ENCODE results near the gene WDR81.

- TF ChIP-seq REST (IDR thresholded peaks at IDR 0.05; ENCODE audit: insufficient replicate concordance, low read depth), result no peak
- no peak for TF ChIP-seq CTCF (IDR thresholded peaks at IDR 0.05; ENCODE audit: insufficient read depth, low read length)
- no peak for TF ChIP-seq SPI1 (IDR thresholded peaks at IDR 0.05; ENCODE audit: borderline replicate concordance, low read depth)
- TF ChIP-seq POLR2AphosphoS5 (IDR thresholded peaks at IDR 0.05; ENCODE audit: low read depth), result no peak
Observed at GRCh38 chr17:1759529-1759928, 35.0 kb downstream of the WDR81 start.
